CD4-positive, alpha-beta T cell treated with Interleukin-17A for 4 hours (primary cell): ENCODE results near the gene LSM3.

Experiments
- DNase-seq: peaks from one replicate; pipeline ENCODE4 v3.0.0-alpha.2; 2020; ENCODE audit warnings: mixed read lengths

The LSM3 gene

DNA sequence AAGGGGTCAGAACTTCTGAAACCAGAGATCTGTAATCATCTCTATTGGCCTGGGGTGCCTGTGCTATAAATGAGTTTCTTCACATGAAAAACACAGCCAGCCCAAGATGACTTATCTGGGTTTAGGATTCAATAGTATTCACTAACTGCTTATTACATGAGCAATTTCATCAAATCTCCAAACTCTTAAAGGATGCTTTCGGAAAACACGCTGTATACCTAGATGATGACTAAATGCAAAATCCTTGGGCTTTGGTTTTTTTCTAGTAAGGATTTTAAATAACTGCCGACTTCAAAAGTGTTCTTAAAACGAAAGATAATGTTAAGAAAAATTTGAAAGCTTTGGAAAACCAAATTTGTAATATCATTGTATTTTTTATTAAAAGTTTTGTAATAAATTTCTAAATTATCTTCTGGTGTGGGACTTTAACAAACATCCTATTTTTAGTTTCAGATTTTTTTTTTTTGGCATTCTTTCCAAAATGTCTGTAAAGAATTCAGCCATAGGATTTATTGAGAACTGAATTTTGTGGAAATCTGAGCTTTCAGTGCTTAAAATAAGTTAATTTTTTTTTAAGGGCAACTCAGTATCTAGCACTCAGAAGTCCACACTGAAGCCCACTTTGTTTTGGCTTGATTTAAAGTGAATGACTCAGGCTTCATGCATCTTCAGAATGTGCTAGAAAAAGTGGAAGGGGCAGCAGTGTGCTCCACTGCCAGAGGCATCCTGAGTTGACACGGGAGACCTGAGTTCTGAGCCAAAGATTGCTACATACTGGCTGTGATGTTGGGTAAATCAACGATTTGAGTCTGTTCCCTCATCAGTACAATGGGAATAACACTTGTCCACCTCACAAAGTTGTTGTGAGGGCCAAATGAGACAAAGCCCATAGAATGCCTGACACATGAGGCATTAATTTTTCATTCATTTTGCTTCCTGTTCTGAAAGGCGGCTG lies 35.1 kb upstream of the LSM3 start:
- DNase-seq, result peak; percentile 13

DNA sequence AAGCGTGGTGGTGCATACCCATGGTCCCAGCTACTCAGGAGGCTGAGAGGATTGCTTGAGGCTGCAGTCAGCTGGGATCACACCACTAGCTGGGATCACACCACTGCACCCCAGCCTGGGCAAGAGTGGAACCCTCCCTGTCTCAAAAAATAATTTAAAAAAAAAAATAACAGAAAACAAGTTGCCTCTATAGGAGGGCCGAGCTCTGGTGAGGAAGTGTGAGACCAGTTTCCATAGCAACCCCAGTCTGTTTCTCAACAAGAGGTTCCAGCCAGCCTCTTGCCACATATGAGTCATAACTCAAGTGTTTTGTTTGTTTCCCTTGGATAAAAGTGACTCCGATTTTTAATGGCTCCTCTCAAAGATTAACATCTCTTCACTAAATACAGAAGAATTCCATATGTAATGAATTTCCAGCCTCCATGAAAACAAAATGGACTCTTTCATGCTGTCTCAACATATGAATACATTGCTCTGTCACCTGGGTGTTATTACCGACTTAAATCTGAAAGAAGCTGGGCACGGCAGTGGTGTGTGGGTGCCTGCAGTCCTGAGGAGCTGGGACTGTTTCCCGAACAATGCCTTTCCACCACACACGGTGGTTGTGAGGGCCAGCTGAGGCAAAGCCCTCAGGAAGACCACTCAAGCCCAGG lies 34.1 kb upstream of the LSM3 start:
- DNase-seq, result peak; percentile 74

GRCh38 chr3:14145236-14145635 lies 33.4 kb upstream of the LSM3 start:
- DNase-seq, result peak; percentile 18

- DNase-seq, result peak; percentile 8
Observed at GRCh38 chr3:14145670-14146380, 32.8 kb upstream of the LSM3 start.

GRCh38 chr3:14146381-14147065 lies 32.1 kb upstream of the LSM3 start:
- DNase-seq, result no peak

- DNase-seq, result no peak
Observed at GRCh38 chr3:14147066-14147435, 31.6 kb upstream of the LSM3 start.

DNA sequence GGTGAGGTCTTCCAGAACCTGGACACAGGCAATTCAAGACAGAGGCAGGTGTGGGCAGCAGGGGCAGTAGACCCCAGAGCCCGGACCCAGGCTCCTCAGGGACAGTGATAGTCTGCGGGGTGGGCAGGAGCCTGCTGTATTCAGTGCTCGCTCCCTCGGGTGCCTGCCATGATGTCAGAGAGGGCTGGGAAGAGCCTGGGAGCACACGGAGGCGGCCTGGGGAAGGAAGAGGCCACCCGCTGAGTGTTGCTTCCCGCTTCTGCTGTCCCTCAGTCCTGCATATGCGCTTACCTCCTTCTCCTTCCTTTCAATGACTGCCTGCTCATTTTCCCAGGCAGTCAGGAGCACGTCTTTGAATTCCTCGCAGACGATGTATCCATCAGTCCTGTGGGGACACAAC lies 31.0 kb upstream of the LSM3 start:
- no peak for DNase-seq

GRCh38 chr3:14148041-14148985 lies 30.3 kb upstream of the LSM3 start:
- DNase-seq, result no peak

DNA sequence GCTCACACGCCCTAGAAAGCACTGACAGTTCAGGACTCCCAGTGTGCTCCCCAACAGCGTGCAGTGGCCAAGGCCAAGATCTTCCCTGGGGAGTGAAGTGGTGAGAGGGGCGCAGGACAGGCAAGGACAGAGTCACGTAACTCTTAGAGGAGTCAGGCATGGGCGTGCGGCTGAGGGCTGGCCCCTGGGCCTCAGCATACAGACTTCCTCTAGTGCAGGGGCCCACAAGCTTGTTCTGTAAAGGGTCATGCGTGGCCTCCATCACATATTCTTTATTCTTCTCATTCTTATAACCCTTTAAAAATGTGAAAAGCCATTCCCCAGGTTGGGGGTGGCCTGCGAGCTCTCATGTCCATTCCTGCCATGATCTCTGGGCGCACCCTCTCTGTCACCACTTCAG lies 28.5 kb upstream of the LSM3 start:
- no peak for DNase-seq

GRCh38 chr3:14150491-14151230 lies 28.0 kb upstream of the LSM3 start:
- no peak for DNase-seq

DNA sequence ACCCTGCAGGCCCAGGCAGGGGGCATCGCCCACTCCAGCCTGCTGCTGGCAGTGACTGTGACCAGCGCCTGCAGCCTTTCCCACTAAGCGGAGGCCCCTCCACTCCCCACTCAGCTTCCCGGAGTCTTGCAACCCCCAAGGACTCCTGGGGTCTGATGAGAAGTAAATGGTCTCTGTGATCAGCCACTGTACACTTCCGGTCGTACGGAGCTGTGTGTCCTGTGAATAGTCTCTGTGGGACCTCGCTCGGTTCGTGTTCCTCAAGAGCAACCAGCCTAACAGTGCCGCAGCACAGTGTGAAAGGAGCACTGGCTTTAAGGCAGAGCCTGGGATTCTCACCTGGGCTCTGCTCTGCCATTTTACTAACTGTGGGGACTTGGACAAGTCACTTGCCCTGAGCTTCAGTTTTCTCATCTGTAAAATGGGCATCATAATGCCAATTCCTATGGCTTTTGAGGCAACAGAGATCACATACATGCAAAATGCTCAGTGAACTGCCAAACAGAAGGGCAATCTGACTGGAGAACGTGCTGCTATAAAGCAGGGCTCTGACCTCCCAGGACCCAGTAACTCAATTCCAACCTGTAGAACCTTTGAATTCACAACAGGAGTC lies 27.0 kb upstream of the LSM3 start:
- DNase-seq, result no peak

- DNase-seq, result peak; percentile 43
Observed at GRCh38 chr3:14152233-14152962, 26.2 kb upstream of the LSM3 start.

GRCh38 chr3:14152963-14153355 lies 25.7 kb upstream of the LSM3 start:
- DNase-seq, result no peak

DNA sequence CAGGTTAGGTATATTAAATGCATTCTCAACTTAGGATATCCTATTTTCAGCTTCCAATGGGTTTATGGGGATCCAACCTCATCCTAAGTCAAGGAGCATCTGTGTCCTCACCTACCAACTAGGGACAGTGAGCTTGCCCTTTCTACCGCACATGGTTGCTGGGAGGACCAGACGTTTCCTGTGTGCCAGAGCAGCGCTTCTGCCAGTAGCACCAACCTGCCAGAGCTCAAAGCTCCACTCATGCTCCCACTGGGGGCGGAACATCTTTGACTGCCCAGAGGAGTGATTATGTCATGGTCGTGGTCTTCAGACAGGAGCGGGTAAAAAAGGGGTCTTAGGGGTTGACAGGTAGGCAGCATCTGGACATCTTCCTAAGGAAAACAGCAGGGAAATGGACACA lies 25.0 kb upstream of the LSM3 start:
- no peak for DNase-seq

DNA sequence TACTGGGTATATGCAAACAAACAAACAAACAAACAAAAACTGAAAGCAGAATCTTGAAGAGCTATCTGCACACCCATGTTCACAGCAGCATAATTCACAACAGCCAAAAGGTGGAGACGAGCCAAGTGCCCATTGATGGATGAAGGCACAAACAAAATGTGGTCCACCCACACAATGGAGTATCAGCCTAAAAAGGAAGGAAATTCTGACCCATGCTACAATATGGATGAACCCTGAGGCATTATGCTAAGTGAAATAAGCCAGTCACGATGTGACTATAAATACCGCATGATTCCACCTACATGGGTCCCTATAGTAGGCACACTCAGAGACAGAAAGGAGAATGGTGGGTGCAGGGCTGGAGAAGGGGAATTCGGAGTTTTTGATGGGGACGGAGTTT lies 24.3 kb upstream of the LSM3 start:
- no peak for DNase-seq

GRCh38 chr3:14154895-14155440 lies 23.6 kb upstream of the LSM3 start:
- no peak for DNase-seq

GRCh38 chr3:14156201-14156600 lies 22.4 kb upstream of the LSM3 start:
- no peak for DNase-seq

DNA sequence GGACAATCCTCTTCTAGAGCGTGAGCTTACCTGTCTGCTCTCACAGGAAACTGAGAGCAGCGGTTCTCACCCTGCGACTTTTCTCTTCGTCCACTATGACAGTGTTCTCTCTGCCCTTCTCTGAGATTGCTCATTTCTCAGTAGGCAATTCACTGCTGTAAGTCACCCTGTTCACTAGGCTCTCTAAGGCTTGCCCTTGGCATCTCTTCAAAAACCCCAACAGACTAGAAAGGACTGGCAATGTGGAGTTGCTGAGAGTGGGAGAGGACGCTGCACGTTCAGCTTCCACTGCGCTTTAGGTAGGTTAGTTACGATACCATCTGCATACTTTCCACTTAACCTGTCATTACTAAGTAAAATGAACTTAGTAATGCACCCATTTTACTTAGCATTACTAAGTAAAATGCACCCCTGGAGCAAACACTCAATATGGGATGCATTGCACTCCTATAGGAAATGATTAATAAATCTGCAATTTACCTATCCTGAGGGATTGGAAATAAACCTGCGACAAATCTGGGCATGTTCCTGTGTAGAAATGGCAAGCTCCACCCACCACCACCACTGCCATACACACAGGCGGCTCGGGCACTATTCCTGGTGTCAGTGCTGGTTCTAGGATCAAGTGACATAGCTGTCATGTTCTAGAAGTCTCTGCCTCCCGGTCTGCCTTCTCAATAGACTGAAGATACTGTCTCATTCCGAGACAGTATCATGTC lies 21.6 kb upstream of the LSM3 start:
- DNase-seq, result no peak

GRCh38 chr3:14157951-14158350 lies 20.7 kb upstream of the LSM3 start:
- no peak for DNase-seq
